Naive thymus-derived CD4-positive, alpha-beta T cell (primary cell): ENCODE results near the gene PSMD3. TPM values are rescaled to one million over a fixed set of nuclear protein-coding genes. Genes with fewer than 3 reads are reported as not detected.

Experiments
- ATAC-seq: fragments of 150-1000 bp; cut with Tn5 transposase; 2 replicates; pipeline ENCODE4 v1.10.0; 2021; ENCODE audit warnings: mild to moderate bottlenecking, moderate library complexity
- CTCF ChIA-PET: fragments of 350-600 bp; sonication (Branson Sonifier 250); formaldehyde crosslinking; loops from one replicate; lab custom pipeline; 2021; ENCODE audit warnings: antibody characterized with exemption; lab: Charles Lee
- POLR2A ChIA-PET: fragments of 350-600 bp; sonication (Branson Sonifier 250); formaldehyde crosslinking; loops from one replicate; lab custom pipeline; 2021; ENCODE audit warnings: antibody characterized with exemption, inconsistent platforms; lab: Charles Lee
- DNase-seq, 9 donors: peaks; one replicate each; pipeline versions ENCODE4 v3.0.0 to v3.0.0-alpha.2; 2020 to 2022; ENCODE audit warnings: mixed read lengths in 1 of 9
- H3K27ac ChIP-seq: one replicate; pipeline ENCODE4 v1.7.0; 2013; ENCODE audit warnings: mild to moderate bottlenecking, low read depth, low read length, moderate library complexity
- H3K27me3 ChIP-seq, 2 donors: one replicate each; pipeline ENCODE4 v1.7.0; 2013; ENCODE audit warnings: low read length in 2 of 2, mild to moderate bottlenecking in 2 of 2, moderate library complexity in 2 of 2; ENCODE audit not compliant: control insufficient read depth in 2 of 2, insufficient read depth in 2 of 2
- H3K36me3 ChIP-seq, 3 experiments: 1 replicate in 2 of 3; 2 replicates in 1 of 3; pipeline ENCODE4 v1.7.0; 2013; ENCODE audit warnings: low read length in 3 of 3, mild to moderate bottlenecking in 3 of 3, moderate library complexity in 1 of 3; ENCODE audit not compliant: insufficient read depth in 3 of 3, control insufficient read depth in 2 of 3
- H3K4me1 ChIP-seq, 2 donors: one replicate each; pipeline ENCODE4 v1.7.0; 2013; ENCODE audit warnings: low read length in 2 of 2, mild to moderate bottlenecking in 2 of 2, moderate library complexity in 1 of 2; ENCODE audit not compliant: control insufficient read depth in 2 of 2, insufficient read depth in 2 of 2
- H3K4me3 ChIP-seq: 2 replicates; pipeline ENCODE4 v1.7.0; 2013; ENCODE audit warnings: mild to moderate bottlenecking, low read length
- H3K9me3 ChIP-seq, 3 experiments: 1 replicate in 2 of 3; 2 replicates in 1 of 3; pipeline ENCODE4 v1.7.0; 2013; ENCODE audit warnings: low read length in 3 of 3; ENCODE audit not compliant: control insufficient read depth in 2 of 3
- H3K27ac Mint-ChIP-seq, 9 donors: one replicate each; pipeline ENCODE4 v1.8.0; 2020 to 2022; ENCODE audit warnings: mixed read lengths in 9 of 9, mild to moderate bottlenecking in 8 of 9, moderate library complexity in 5 of 9, inconsistent platforms in 2 of 9
- H3K27me3 Mint-ChIP-seq, 5 donors: one replicate each; pipeline ENCODE4 v1.8.0; 2021 to 2022; ENCODE audit warnings: mixed read lengths in 5 of 5, mild to moderate bottlenecking in 1 of 5
- H3K36me3 Mint-ChIP-seq, 5 donors: one replicate each; pipeline ENCODE4 v1.8.0; 2020 to 2022; ENCODE audit warnings: mixed read lengths in 5 of 5, mild to moderate bottlenecking in 3 of 5, inconsistent platforms in 1 of 5
- H3K4me1 Mint-ChIP-seq, 7 donors: one replicate each; pipeline ENCODE4 v1.8.0; 2020 to 2022; ENCODE audit warnings: mixed read lengths in 7 of 7, mild to moderate bottlenecking in 3 of 7, inconsistent platforms in 1 of 7
- H3K4me3 Mint-ChIP-seq, 10 donors: one replicate each; pipeline ENCODE4 v1.8.0; 2020 to 2022; ENCODE audit warnings: mild to moderate bottlenecking in 10 of 10, mixed read lengths in 10 of 10, moderate library complexity in 6 of 10, inconsistent platforms in 2 of 10
- H3K9me3 Mint-ChIP-seq, 11 donors: one replicate each; pipeline ENCODE4 v1.8.0; 2020 to 2022; ENCODE audit warnings: mixed read lengths in 11 of 11, mild to moderate bottlenecking in 4 of 11, inconsistent platforms in 1 of 11, moderate library complexity in 1 of 11
- intact Hi-C, 2 donors: fragments of 100-400 bp; cut with micrococcal nuclease; formaldehyde crosslinking; loops; one replicate each; pipeline ENCODE4 v1.15.1; 2023
- polyA plus RNA-seq, 2 donors: library from polyadenylated mRNA; unstranded; fragments of 300-500 nt; fragmentation: Illumina TruSeq; gene quantifications; one replicate each; pipeline ENCODE4 v1.2.3, GENCODE V29; 2021
- total RNA-seq, 6 experiments: library from RNA in 5 of 6; stranded (reverse) in 5 of 6; gene quantifications; 1 replicate in 5 of 6; 2 replicates in 1 of 6; pipeline ENCODE4 v1.2.3 and lab custom pipeline; 2021 to 2026

Gene PSMD3
- total and polyA plus RNA-seq, 7 experiments from 2014 or later = 44.6 to 111 (median 66.5) TPM

DNA sequence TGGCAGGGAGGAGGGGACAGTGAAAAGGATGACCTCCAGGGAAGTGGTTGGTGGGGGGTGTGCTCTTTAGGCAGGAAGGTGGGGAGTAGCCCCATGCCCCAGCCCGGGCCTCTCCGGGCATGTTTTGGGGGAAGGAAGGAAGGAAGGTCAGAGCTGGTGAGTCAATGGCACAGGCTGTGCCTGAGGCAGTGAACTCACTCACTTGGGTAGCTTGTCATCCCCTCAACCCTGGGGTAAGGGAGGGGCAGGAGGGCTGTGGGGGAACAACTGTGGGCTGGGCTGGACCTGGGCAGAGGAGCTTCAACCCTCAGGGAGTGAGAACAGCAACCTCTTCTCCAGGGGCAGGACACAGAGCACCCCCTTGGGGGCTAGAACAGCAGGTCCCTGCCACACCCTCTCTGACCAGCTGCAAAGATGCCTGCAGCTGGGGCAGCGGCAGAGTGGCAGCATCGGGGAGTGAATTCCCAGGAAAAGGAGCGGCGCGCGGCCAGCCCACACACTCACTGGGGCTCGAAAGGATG, 40.9 kb downstream of the PSMD3 start:
- CTCF ChIA-PET = interaction anchor here (1.4 to 1.5 kb wide), 3 partner anchors 16 to 147 kb away, joined by 4 to 6 read pairs (median 5); no protein-coding TSS in a partner anchor
- ATAC-seq (no peak), DNase-seq (no peak)
- H3K36me3 ChIP-seq = peaks cover 4 to 70% (median 5%) of the 10 kb centered on the region in 3 experiments
- no peaks in the 10 kb centered on the region for H3K27me3 Mint-ChIP-seq
- H3K9me3 Mint-ChIP-seq = no peaks in the 10 kb centered on the region
- H3K27me3 ChIP-seq = no peaks in the 10 kb centered on the region
- H3K27ac ChIP-seq = no peak overlapping the region
- POLR2A ChIA-PET = no interaction called here
- H3K4me3 Mint-ChIP-seq = no peak overlapping the region
- H3K4me1 ChIP-seq = peaks cover 6 to 18% of the 10 kb centered on the region in 2 donors
- H3K4me3 ChIP-seq = no peak overlapping the region
- intact Hi-C loops = no loop called here
- H3K36me3 Mint-ChIP-seq = peaks cover 4 to 42% (median 5%) of the 10 kb centered on the region in 5 donors
- H3K27ac Mint-ChIP-seq = peak overlapping the region in 1 of 9 donors; percentile 43
- H3K9me3 ChIP-seq = no peaks in the 10 kb centered on the region
- peaks cover 7 to 17% (median 15%) of the 10 kb centered on the region in 7 donors for H3K4me1 Mint-ChIP-seq

DNA sequence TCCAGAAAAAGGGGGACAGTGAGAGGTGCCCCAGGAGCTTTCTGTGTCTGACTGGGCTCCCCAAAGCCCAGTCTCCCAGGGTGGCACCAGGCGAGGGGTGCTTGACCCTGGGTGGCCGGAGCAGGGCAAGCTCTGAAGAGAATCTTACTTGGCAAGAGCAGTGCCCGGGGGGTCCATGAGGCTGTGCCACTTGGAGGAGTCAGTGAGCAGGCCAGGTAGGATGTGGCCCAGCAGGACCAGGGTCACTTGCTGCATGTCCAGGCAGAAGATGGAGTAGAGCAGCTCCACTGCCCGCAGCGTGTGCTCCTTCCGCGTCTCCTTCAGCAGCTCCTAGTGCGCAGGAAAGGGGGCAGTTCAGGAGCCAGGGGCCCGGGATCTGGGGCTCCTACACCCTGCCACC, 41.9 kb downstream of the PSMD3 start:
- Histone ChIP-seq H3K27ac (no peak overlapping the region), H3K27me3 (no peaks in the 10 kb centered on the region), H3K9me3 (no peaks in the 10 kb centered on the region), H3K4me3 (no peak overlapping the region), H3K36me3 (peaks cover 4 to 73% (median 5%) of the 10 kb centered on the region in 3 experiments), H3K4me1 (peaks cover 6 to 26% of the 10 kb centered on the region in 2 donors)
- no peaks in the 10 kb centered on the region for H3K27me3 Mint-ChIP-seq
- no peak overlapping the region for H3K4me3 Mint-ChIP-seq
- H3K36me3 Mint-ChIP-seq = peaks cover 4 to 42% (median 5%) of the 10 kb centered on the region in 5 donors
- POLR2A ChIA-PET = no interaction called here
- no peak overlapping the region for H3K27ac Mint-ChIP-seq
- ATAC-seq (no peak), DNase-seq (no peak)
- CTCF ChIA-PET = interaction anchor here (1.4 to 1.5 kb wide), 3 partner anchors 15 to 146 kb away, joined by 4 to 6 read pairs (median 5); no protein-coding TSS in a partner anchor
- intact Hi-C loops = no loop called here
- no peaks in the 10 kb centered on the region for H3K9me3 Mint-ChIP-seq
- H3K4me1 Mint-ChIP-seq = peaks cover 10 to 24% (median 22%) of the 10 kb centered on the region in 7 donors

DNA sequence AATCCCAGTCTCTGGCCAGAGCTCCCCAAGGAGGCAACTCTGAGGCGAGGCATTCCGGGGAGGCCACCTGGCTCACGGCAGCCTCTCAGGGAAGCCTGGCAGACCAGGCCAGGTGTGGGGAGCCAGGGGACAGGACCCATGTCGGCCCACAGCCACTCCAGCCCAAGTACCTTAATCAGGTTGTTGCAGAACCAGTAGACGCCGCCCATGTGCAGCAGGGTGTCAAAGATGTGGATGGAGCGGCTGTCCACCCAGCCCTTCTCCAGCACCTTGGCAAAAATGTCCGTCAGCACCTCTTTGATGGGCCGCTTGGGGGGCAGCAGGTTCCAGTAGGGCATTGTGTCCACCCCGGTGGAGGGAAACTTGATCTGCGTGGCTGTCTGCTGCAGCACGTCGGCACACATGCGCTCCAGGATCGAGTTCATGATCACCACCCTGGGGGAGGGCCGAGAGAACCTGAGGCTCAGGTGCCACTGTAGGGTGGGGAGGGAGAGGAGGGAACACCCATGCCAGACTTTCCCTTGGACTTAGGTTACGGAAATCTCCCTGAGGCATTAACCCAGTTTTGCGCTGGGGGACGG, 42.4 kb downstream of the PSMD3 start:
- no peaks in the 10 kb centered on the region for H3K27me3 ChIP-seq
- no peaks in the 10 kb centered on the region for H3K9me3 ChIP-seq
- Mint-ChIP-seq H3K27ac (no peak overlapping the region), H3K36me3 (peaks cover 4 to 42% (median 5%) of the 10 kb centered on the region in 5 donors), H3K4me1 (peaks cover 10 to 24% (median 22%) of the 10 kb centered on the region in 7 donors), H3K27me3 (no peaks in the 10 kb centered on the region), H3K9me3 (no peaks in the 10 kb centered on the region), H3K4me3 (no peak overlapping the region)
- intact Hi-C loops = no loop called here
- H3K4me3 ChIP-seq = no peak overlapping the region
- ChIA-PET CTCF (interaction anchor here (1.5 kb wide), 1 partner anchor 145 kb away, joined by 4 read pairs; no protein-coding TSS in a partner anchor), POLR2A (no interaction called here)
- peaks cover 6 to 26% of the 10 kb centered on the region in 2 donors for H3K4me1 ChIP-seq
- H3K27ac ChIP-seq = no peak overlapping the region
- H3K36me3 ChIP-seq = peaks cover 4 to 75% (median 5%) of the 10 kb centered on the region in 3 experiments
- no peak for ATAC-seq
- no peak for DNase-seq

DNA sequence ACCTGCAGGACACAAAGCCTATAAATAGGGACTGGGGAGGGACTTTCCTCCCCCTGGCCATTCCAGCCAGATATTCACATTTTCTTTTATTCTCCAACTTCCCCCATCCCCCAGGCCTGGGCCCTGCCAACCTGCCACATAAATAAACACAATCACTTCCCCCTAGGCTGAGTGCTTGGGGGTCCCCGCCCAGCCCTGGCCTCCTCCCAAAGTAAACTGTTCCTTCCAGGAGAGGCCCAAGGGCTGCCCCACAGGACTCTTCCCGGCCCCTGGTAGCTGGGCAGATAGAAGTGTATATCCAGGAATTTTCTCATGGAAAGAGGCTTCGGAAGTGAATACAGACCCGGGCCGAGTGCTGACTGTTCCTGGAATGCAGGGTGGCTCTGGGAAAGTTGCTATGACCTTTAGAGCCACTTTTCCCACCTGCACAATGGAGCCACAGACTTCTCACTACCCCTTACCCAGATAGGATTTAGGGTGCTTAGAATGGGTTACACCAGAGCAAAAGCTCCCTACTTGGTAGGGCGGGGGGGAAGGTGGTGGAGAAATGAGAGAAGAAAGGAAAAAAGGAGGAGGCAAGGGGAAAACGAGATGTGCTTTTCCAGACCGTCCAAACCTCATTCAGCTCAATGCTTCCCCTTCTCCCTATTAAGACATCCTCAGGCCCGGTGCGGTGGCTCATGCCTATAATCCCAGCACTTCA, 43.1 kb downstream of the PSMD3 start:
- H3K36me3 ChIP-seq = peaks cover 4 to 74% (median 5%) of the 10 kb centered on the region in 3 experiments
- H3K27ac Mint-ChIP-seq = no peak overlapping the region

DNA sequence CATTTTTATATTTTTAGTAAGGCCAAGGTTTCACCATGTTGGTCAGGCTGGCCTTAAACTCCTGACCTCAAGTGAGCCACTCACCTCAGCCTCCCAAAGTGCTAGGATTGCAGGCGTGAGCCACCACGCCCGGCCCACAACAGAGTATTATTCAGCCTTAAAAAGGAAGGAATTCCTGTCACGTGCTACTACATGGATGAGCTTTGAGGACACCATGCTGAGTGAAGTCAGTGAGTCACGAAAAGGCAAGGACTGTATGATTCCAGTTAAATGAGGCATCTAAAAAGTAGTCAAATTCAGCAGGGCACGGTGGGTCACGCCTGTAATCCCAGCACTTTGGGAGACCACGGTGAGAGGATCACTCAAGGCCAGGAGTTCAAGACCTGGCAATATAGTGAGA, 44.3 kb downstream of the PSMD3 start:
- Mint-ChIP-seq H3K36me3 (peaks cover 8 to 50% (median 10%) of the 10 kb centered on the region in 5 donors), H3K4me1 (peaks cover 10 to 24% (median 22%) of the 10 kb centered on the region in 7 donors), H3K4me3 (peak overlapping the region in 3 of 10 donors; percentile 6 to 76 (median 72)), H3K9me3 (no peaks in the 10 kb centered on the region), H3K27ac (no peak overlapping the region), H3K27me3 (no peaks in the 10 kb centered on the region)
- ChIA-PET CTCF (interaction anchor here (2.0 to 4.7 kb wide), 3 partner anchors 12 to 144 kb away, joined by 10 to 85 read pairs (median 15); partner anchors contain the start of gene CSF3), POLR2A (no interaction called here)
- no peaks in the 10 kb centered on the region for H3K9me3 ChIP-seq
- H3K27me3 ChIP-seq = no peaks in the 10 kb centered on the region
- H3K36me3 ChIP-seq = peaks cover 4 to 74% (median 5%) of the 10 kb centered on the region in 3 experiments
- H3K4me3 ChIP-seq = no peak overlapping the region
- DNase-seq = no peak
- no peak for ATAC-seq
- no peak overlapping the region for H3K27ac ChIP-seq
- H3K4me1 ChIP-seq = peaks cover 6 to 26% of the 10 kb centered on the region in 2 donors
- intact Hi-C loops = loop anchor here in 1 of 2 donors (5.0 kb wide), 1 partner anchor 142 kb away; no protein-coding TSS in a partner anchor

More for the DNA sequence above, 43.1 kb downstream of the PSMD3 start:
- POLR2A ChIA-PET = no interaction called here
- ATAC-seq = no peak
- peaks cover 10 to 24% (median 22%) of the 10 kb centered on the region in 7 donors for H3K4me1 Mint-ChIP-seq
- H3K4me1 ChIP-seq = peaks cover 6 to 26% of the 10 kb centered on the region in 2 donors
- H3K27me3 ChIP-seq = no peaks in the 10 kb centered on the region
- intact Hi-C loops = no loop called here
- no peaks in the 10 kb centered on the region for H3K9me3 ChIP-seq
- H3K27me3 Mint-ChIP-seq = no peaks in the 10 kb centered on the region
- no peak overlapping the region for H3K4me3 ChIP-seq
- no peak overlapping the region for H3K4me3 Mint-ChIP-seq
- H3K36me3 Mint-ChIP-seq = peaks cover 5 to 46% (median 6%) of the 10 kb centered on the region in 5 donors
- CTCF ChIA-PET = interaction anchor here (0.6 to 4.7 kb wide), 3 partner anchors 11 to 189 kb away, joined by 3 to 85 read pairs (median 4); partner anchors contain the start of gene CSF3
- no peak for DNase-seq
- no peaks in the 10 kb centered on the region for H3K9me3 Mint-ChIP-seq
- no peak overlapping the region for H3K27ac ChIP-seq

DNA sequence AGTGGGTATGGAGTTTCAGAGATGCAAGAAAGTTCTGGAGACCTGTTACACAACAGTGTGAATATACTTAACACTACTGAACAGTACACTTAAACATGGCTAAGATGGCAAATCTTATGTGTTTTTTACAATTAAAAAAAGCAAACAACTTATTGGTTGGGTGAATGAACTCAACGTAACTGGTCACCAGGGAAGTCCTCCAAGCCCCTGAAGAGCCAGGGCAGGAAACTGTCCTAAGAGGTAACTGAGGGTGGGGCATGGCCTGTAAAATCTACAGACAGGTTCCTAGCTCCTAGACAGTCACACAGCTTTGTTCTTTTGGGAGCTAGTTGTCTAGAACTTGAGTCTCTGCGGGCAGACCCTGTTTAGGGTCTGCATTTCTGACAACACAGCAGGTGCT, 45.0 kb downstream of the PSMD3 start:
- no peak for DNase-seq
- H3K36me3 Mint-ChIP-seq = peaks cover 8 to 47% (median 10%) of the 10 kb centered on the region in 5 donors
- H3K27ac ChIP-seq = no peak overlapping the region
- ChIA-PET CTCF (interaction anchor here (0.6 to 4.7 kb wide), 8 partner anchors 13 to 193 kb away, joined by 3 to 85 read pairs (median 8); partner anchors contain the start of genes CSF3 and WIPF2), POLR2A (interaction anchor here (1.3 to 1.6 kb wide), 2 partner anchors 73 to 87 kb away, joined by 3 to 5 read pairs; no protein-coding TSS in a partner anchor)
- H3K27me3 Mint-ChIP-seq = no peaks in the 10 kb centered on the region
- peak overlapping the region in 6 of 9 donors; percentile 40 to 88 (median 68) for H3K27ac Mint-ChIP-seq
- intact Hi-C loops = loop anchor here in 1 of 2 donors (5.0 kb wide), 1 partner anchor 142 kb away; no protein-coding TSS in a partner anchor
- no peak overlapping the region for H3K4me3 ChIP-seq
- peak overlapping the region in 9 of 10 donors; percentile 11 to 78 (median 52) for H3K4me3 Mint-ChIP-seq
- peaks cover 6 to 26% of the 10 kb centered on the region in 2 donors for H3K4me1 ChIP-seq
- ATAC-seq = no peak
- H3K9me3 Mint-ChIP-seq = no peaks in the 10 kb centered on the region
- H3K4me1 Mint-ChIP-seq = peaks cover 10 to 24% (median 22%) of the 10 kb centered on the region in 7 donors
- H3K36me3 ChIP-seq = peaks cover 4 to 74% (median 5%) of the 10 kb centered on the region in 3 experiments
- no peaks in the 10 kb centered on the region for H3K27me3 ChIP-seq
- H3K9me3 ChIP-seq = no peaks in the 10 kb centered on the region
